HEK293 (cell line): ENCODE data around the gene MYZAP.

Source experiments
- CTCF ChIA-PET: fragments of 350-600 bp; formaldehyde crosslinking; extraction: SDS; loops from one replicate; lab custom pipeline; 2021; ENCODE audit warnings: antibody characterized with exemption; lab: Yijun Ruan, JAX
- POLR2A ChIA-PET: fragments of 300-600 bp; formaldehyde crosslinking; extraction: SDS; loops from one replicate; lab custom pipeline; 2020; ENCODE audit warnings: antibody characterized with exemption, inconsistent platforms; lab: Yijun Ruan, JAX
- H3K27ac ChIP-seq: fragments of 200-500 bp; sonication (Bioruptor generic); 2 replicates; pipeline ENCODE4 v1.5.1; 2014; ENCODE audit warnings: low read depth, low read length, control low read depth, inconsistent platforms; ENCODE audit errors: extremely low read depth
- H3K36me3 ChIP-seq, 2 experiments: fragments of 200-500 bp in 1 of 2; sonication (Bioruptor generic) in 1 of 2; 1 replicate in 1 of 2; 2 replicates in 1 of 2; pipeline ENCODE4 v1.5.1; 2014 to 2017; ENCODE audit warnings: inconsistent platforms in 2 of 2, low read length in 2 of 2; ENCODE audit not compliant: control insufficient read depth in 2 of 2, insufficient read depth in 1 of 2
- H3K4me1 ChIP-seq: fragments of 200-500 bp; sonication (Bioruptor generic); 2 replicates; pipeline ENCODE4 v1.5.1; 2014; ENCODE audit warnings: mild to moderate bottlenecking, low read length, inconsistent platforms; ENCODE audit not compliant: control insufficient read depth, insufficient read depth
- H3K4me3 ChIP-seq: 2 replicates; pipeline ENCODE4 v1.5.1; 2011; ENCODE audit warnings: low read depth, mild to moderate bottlenecking, control low read depth, low read length, moderate library complexity
- H3K9me3 ChIP-seq: fragments of 200-500 bp; sonication (Bioruptor generic); 2 replicates; pipeline ENCODE4 v1.5.1; 2014; ENCODE audit warnings: low read depth, low read length, inconsistent platforms; ENCODE audit not compliant: control insufficient read depth, insufficient read depth
- ELK4 ChIP-seq: IDR thresholded peaks from 2 replicates; pipeline ENCODE4 v1.6.1; 2011; ENCODE audit warnings: mild to moderate bottlenecking, low read depth, low read length, borderline replicate concordance
- GLI2 ChIP-seq: fragments of 450-650 bp; formaldehyde crosslinking; IDR thresholded peaks from 2 replicates; pipeline ENCODE4; 2017; ENCODE audit warnings: missing biosample characterization, missing genetic modification characterization, low read depth, borderline replicate concordance
- GLIS1 ChIP-seq: fragments of 450-650 bp; formaldehyde crosslinking; IDR thresholded peaks from 2 replicates; pipeline ENCODE4 v1.5.1; 2016; ENCODE audit warnings: missing biosample characterization, missing genetic modification characterization
- HOXD13 ChIP-seq: sonication (generic); formaldehyde crosslinking; IDR thresholded peaks from 2 replicates; pipeline ENCODE4 v1.8.0; 2022; ENCODE audit warnings: missing genetic modification reagents, borderline replicate concordance
- KLF16 ChIP-seq: fragments of 450-650 bp; formaldehyde crosslinking; IDR thresholded peaks from 2 replicates; pipeline ENCODE4 v1.5.1; 2017; ENCODE audit warnings: missing biosample characterization, missing genetic modification characterization
- KLF9 ChIP-seq: fragments of 450-650 bp; formaldehyde crosslinking; IDR thresholded peaks from 2 replicates; pipeline ENCODE4 v1.5.1; 2016; ENCODE audit warnings: missing biosample characterization, missing genetic modification characterization, low read depth
- PRDM1 ChIP-seq: fragments of 450-650 bp; formaldehyde crosslinking; IDR thresholded peaks from 2 replicates; pipeline ENCODE4; 2016; ENCODE audit warnings: missing biosample characterization, missing genetic modification characterization
- SCRT1 ChIP-seq: fragments of 450-650 bp; formaldehyde crosslinking; IDR thresholded peaks from 2 replicates; pipeline ENCODE4 v1.5.1; 2016; ENCODE audit warnings: missing biosample characterization, missing genetic modification characterization, borderline replicate concordance
- SP3 ChIP-seq: fragments of 450-650 bp; formaldehyde crosslinking; IDR thresholded peaks from 2 replicates; pipeline ENCODE4 v1.5.1; 2016; ENCODE audit warnings: missing biosample characterization, missing genetic modification characterization
- YY1 ChIP-seq: fragments of 450-650 bp; formaldehyde crosslinking; IDR thresholded peaks from 2 replicates; pipeline ENCODE4 v1.5.1; 2018; ENCODE audit warnings: missing biosample characterization, missing genetic modification characterization
- ZBTB26 ChIP-seq: fragments of 450-650 bp; formaldehyde crosslinking; optimal IDR thresholded peaks from 2 replicates; pipeline ENCODE3; 2016; ENCODE audit warnings: missing biosample characterization, mild to moderate bottlenecking, missing genetic modification characterization
- ZFP37 ChIP-seq: fragments of 450-650 bp; formaldehyde crosslinking; IDR thresholded peaks from 2 replicates; pipeline ENCODE4 v1.5.1; 2016; ENCODE audit warnings: missing biosample characterization, missing genetic modification characterization
- ZFP69B ChIP-seq: fragments of 450-650 bp; formaldehyde crosslinking; IDR thresholded peaks from 2 replicates; pipeline ENCODE4 v1.5.1; 2016; ENCODE audit warnings: missing biosample characterization, missing genetic modification characterization
- ZNF132 ChIP-seq: fragments of 450-650 bp; formaldehyde crosslinking; IDR thresholded peaks from 2 replicates; pipeline ENCODE4 v1.5.1; 2017; ENCODE audit warnings: missing biosample characterization, missing genetic modification characterization, borderline replicate concordance
- ZNF140 ChIP-seq: fragments of 450-650 bp; formaldehyde crosslinking; IDR thresholded peaks from 2 replicates; pipeline ENCODE4 v1.5.1; 2016; ENCODE audit warnings: missing biosample characterization, missing genetic modification characterization
- ZNF169 ChIP-seq: fragments of 450-650 bp; formaldehyde crosslinking; IDR thresholded peaks from 2 replicates; pipeline ENCODE4 v1.5.1; 2016; ENCODE audit warnings: missing biosample characterization, missing genetic modification characterization
- ZNF184 ChIP-seq: fragments of 450-650 bp; IDR thresholded peaks from 2 replicates; pipeline ENCODE4 v1.5.1; 2018; ENCODE audit warnings: missing biosample characterization, mild to moderate bottlenecking, missing genetic modification characterization
- ZNF19 ChIP-seq: fragments of 450-650 bp; formaldehyde crosslinking; IDR thresholded peaks from 2 replicates; pipeline ENCODE4; 2016; ENCODE audit warnings: missing biosample characterization, missing genetic modification characterization, low read depth
- ZNF239 ChIP-seq: fragments of 450-650 bp; formaldehyde crosslinking; IDR thresholded peaks from 2 replicates; pipeline ENCODE4 v1.5.1; 2016; ENCODE audit warnings: missing biosample characterization, missing genetic modification characterization
- ZNF37A ChIP-seq: fragments of 450-650 bp; IDR thresholded peaks from 2 replicates; pipeline ENCODE4 v1.5.1; 2018; ENCODE audit warnings: missing biosample characterization, missing genetic modification characterization
- ZNF398 ChIP-seq: fragments of 450-650 bp; formaldehyde crosslinking; IDR thresholded peaks from 2 replicates; pipeline ENCODE4 v1.5.1; 2017; ENCODE audit warnings: missing biosample characterization, missing genetic modification characterization
- ZNF423 ChIP-seq: fragments of 450-650 bp; formaldehyde crosslinking; IDR thresholded peaks from 2 replicates; pipeline ENCODE4 v1.5.1; 2016; ENCODE audit warnings: missing biosample characterization, missing genetic modification characterization
- ZNF473 ChIP-seq: fragments of 450-650 bp; formaldehyde crosslinking; IDR thresholded peaks from 2 replicates; pipeline ENCODE4 v1.5.1; 2017; ENCODE audit warnings: missing biosample characterization, missing genetic modification characterization
- ZNF48 ChIP-seq: fragments of 450-650 bp; formaldehyde crosslinking; IDR thresholded peaks from 2 replicates; pipeline ENCODE4 v1.5.1; 2016; ENCODE audit warnings: missing biosample characterization, missing genetic modification characterization
- ZNF501 ChIP-seq: fragments of 450-650 bp; formaldehyde crosslinking; IDR thresholded peaks from 2 replicates; pipeline ENCODE4 v1.5.1; 2016; ENCODE audit warnings: missing biosample characterization, missing genetic modification characterization
- ZNF544 ChIP-seq: fragments of 450-650 bp; formaldehyde crosslinking; IDR thresholded peaks from 2 replicates; pipeline ENCODE4 v1.5.0; 2017; ENCODE audit warnings: missing biosample characterization, missing genetic modification characterization
- ZNF560 ChIP-seq: fragments of 450-650 bp; formaldehyde crosslinking; IDR thresholded peaks from 2 replicates; pipeline ENCODE4 v1.5.1; 2017; ENCODE audit warnings: missing biosample characterization, missing genetic modification characterization, borderline replicate concordance
- ZNF621 ChIP-seq: fragments of 450-650 bp; formaldehyde crosslinking; IDR thresholded peaks from 2 replicates; pipeline ENCODE4 v1.5.1; 2017; ENCODE audit warnings: missing biosample characterization, missing genetic modification characterization
- ZNF639 ChIP-seq: fragments of 450-650 bp; formaldehyde crosslinking; IDR thresholded peaks from 2 replicates; pipeline ENCODE4 v1.5.1; 2016; ENCODE audit warnings: missing biosample characterization, missing genetic modification characterization
- ZNF658 ChIP-seq: fragments of 450-650 bp; formaldehyde crosslinking; IDR thresholded peaks from 2 replicates; pipeline ENCODE4; 2016; ENCODE audit warnings: missing biosample characterization, missing genetic modification characterization
- ZNF660 ChIP-seq: fragments of 450-650 bp; IDR thresholded peaks from 2 replicates; pipeline ENCODE4 v1.5.1; 2018; ENCODE audit warnings: missing biosample characterization, mild to moderate bottlenecking, missing genetic modification characterization
- ZNF704 ChIP-seq: fragments of 450-650 bp; formaldehyde crosslinking; IDR thresholded peaks from 2 replicates; pipeline ENCODE4 v1.5.1; 2016; ENCODE audit warnings: missing biosample characterization, missing genetic modification characterization
- ZNF791 ChIP-seq: fragments of 450-650 bp; formaldehyde crosslinking; IDR thresholded peaks from 2 replicates; pipeline ENCODE4 v1.5.1; 2016; ENCODE audit warnings: missing biosample characterization, missing genetic modification characterization

Gene MYZAP

GRCh38 chr15:57555270-57555669, 36.4 kb upstream of the MYZAP start:
- no peak for TF ChIP-seq ZNF48 (tag by site-specific recombination)
- no peak for TF ChIP-seq ZNF791 (tag by site-specific recombination)
- no peak for TF ChIP-seq ZNF184 (tag by site-specific recombination)
- TF ChIP-seq ELK4: no peak
- no peak for TF ChIP-seq PRDM1
- no peak for TF ChIP-seq SP3 (tag by site-specific recombination)
- TF ChIP-seq ZFP69B: no peak
- TF ChIP-seq KLF16: no peak
- no peak for TF ChIP-seq ZNF423 (tag by site-specific recombination)
- no peak for TF ChIP-seq GLI2 (tag by site-specific recombination)
- no peak for TF ChIP-seq ZNF473 (tag by site-specific recombination)
- no peak for TF ChIP-seq GLIS1 (tag by site-specific recombination)
- no peak for TF ChIP-seq ZNF660 (tag by site-specific recombination)
- TF ChIP-seq ZNF501: no peak
- TF ChIP-seq ZNF19 (tag by site-specific recombination): no peak
- TF ChIP-seq ZFP37 (tag by site-specific recombination): no peak
- TF ChIP-seq ZNF37A (tag by site-specific recombination): no peak
- TF ChIP-seq ZNF140 (tag by site-specific recombination): no peak
- Histone ChIP-seq H3K9me3 (no peaks in the 10 kb centered on the region), H3K27ac (no peak overlapping the region), H3K4me3 (no peak overlapping the region), H3K36me3 (no peaks in the 10 kb centered on the region), H3K4me1 (no peaks in the 10 kb centered on the region)
- POLR2A ChIA-PET: no interaction called here
- CTCF ChIA-PET: interaction anchor here (0.6 to 0.7 kb wide), 2 partner anchors 10 to 445 kb away, joined by 3 read pairs; no protein-coding TSS in a partner anchor

GRCh38 chr15:57556040-57556439, 35.7 kb upstream of the MYZAP start:
- Histone ChIP-seq H3K27ac (no peak overlapping the region), H3K9me3 (no peaks in the 10 kb centered on the region), H3K36me3 (no peaks in the 10 kb centered on the region), H3K4me1 (no peaks in the 10 kb centered on the region), H3K4me3 (no peak overlapping the region)
- CTCF ChIA-PET: interaction anchor here (0.7 kb wide), 2 partner anchors 8 to 222 kb away, joined by 3 read pairs; no protein-coding TSS in a partner anchor
- POLR2A ChIA-PET: no interaction called here
- no peak for TF ChIP-seq YY1
- TF ChIP-seq ZNF239 (tag by site-specific recombination): no peak
- no peak for TF ChIP-seq ZNF398 (tag by site-specific recombination)
- no peak for TF ChIP-seq HOXD13 (CRISPR knock-in tag)
- TF ChIP-seq ZNF140 (tag by site-specific recombination): no peak
- no peak for TF ChIP-seq ZNF132 (tag by site-specific recombination)
- TF ChIP-seq ZNF658 (tag by site-specific recombination): no peak
- no peak for TF ChIP-seq ZNF169
- no peak for TF ChIP-seq ZNF639 (tag by site-specific recombination)
- no peak for TF ChIP-seq ZNF544 (tag by site-specific recombination)
- no peak for TF ChIP-seq ZBTB26
- TF ChIP-seq ZNF560 (tag by site-specific recombination): no peak
- TF ChIP-seq KLF9 (tag by site-specific recombination): no peak
- no peak for TF ChIP-seq KLF16
- TF ChIP-seq ZNF621 (tag by site-specific recombination): no peak
- TF ChIP-seq ZNF704 (tag by site-specific recombination): no peak
- no peak for TF ChIP-seq SCRT1 (tag by site-specific recombination)
